Mesothelial cell of epicardium (in vitro differentiated cells): ENCODE results near the gene COL27A1. TPM values are rescaled to one million over a fixed set of nuclear protein-coding genes. Genes with fewer than 3 reads are reported as not detected.

ENCODE experiments used
- DNase-seq, 2 experiments: peaks; one replicate each; pipeline ENCODE4 v3.0.0; 2021; ENCODE audit warnings: low spot score in 2 of 2; ENCODE audit not compliant: unreplicated experiment in 2 of 2
- H3K27ac Mint-ChIP-seq: 2 replicates; pipeline ENCODE4 v1.8.0; 2021; ENCODE audit warnings: mixed read lengths
- H3K27me3 Mint-ChIP-seq: 2 replicates; pipeline ENCODE4 v1.8.0; 2021; ENCODE audit warnings: low read depth, mixed read lengths
- H3K36me3 Mint-ChIP-seq: 2 replicates; pipeline ENCODE4 v1.8.0; 2021; ENCODE audit warnings: mixed read lengths
- H3K4me1 Mint-ChIP-seq: 2 replicates; pipeline ENCODE4 v1.8.0; 2021; ENCODE audit warnings: mixed read lengths
- H3K4me3 Mint-ChIP-seq: 2 replicates; pipeline ENCODE4 v1.8.0; 2021; ENCODE audit warnings: mild to moderate bottlenecking, moderate library complexity, mixed read lengths
- H3K9me3 Mint-ChIP-seq: 2 replicates; pipeline ENCODE4 v1.8.0; 2021; ENCODE audit warnings: mixed read lengths
- CTCF ChIP-seq: fragments of 200-600 bp; sonication (generic); IDR thresholded peaks from one replicate; pipeline ENCODE4 v1.5.0; 2021; ENCODE audit warnings: antibody characterized with exemption; ENCODE audit not compliant: unreplicated experiment
- total RNA-seq: library from RNA; stranded (reverse); gene quantifications from 3 replicates; pipeline ENCODE4 v1.2.1, GENCODE V29; 2021

The COL27A1 gene
- total RNA-seq, 1 donor from 2014 or later = 138 TPM

- no peak for DNase-seq
- Mint-ChIP-seq H3K4me1 (peaks cover 33% of the 10 kb centered on the region), H3K4me3 (no peak overlapping the region), H3K36me3 (peaks cover 15% of the 10 kb centered on the region), H3K27ac (peak overlapping the region; percentile 48), H3K27me3 (no peaks in the 10 kb centered on the region), H3K9me3 (no peaks in the 10 kb centered on the region)
- no peak for TF ChIP-seq CTCF
Measured at GRCh38 chr9:114238472-114238871, 83.1 kb downstream of the COL27A1 start.

GRCh38 chr9:114238891-114239875 is 83.8 kb downstream of the COL27A1 start:
- DNase-seq = no peak
- H3K27ac Mint-ChIP-seq = peak overlapping the region; percentile 37
- H3K27me3 Mint-ChIP-seq = no peaks in the 10 kb centered on the region
- no peak overlapping the region for H3K4me3 Mint-ChIP-seq
- no peaks in the 10 kb centered on the region for H3K9me3 Mint-ChIP-seq
- peaks cover 28% of the 10 kb centered on the region for H3K4me1 Mint-ChIP-seq
- H3K36me3 Mint-ChIP-seq = peaks cover 17% of the 10 kb centered on the region
- TF ChIP-seq CTCF = no peak

GRCh38 chr9:114240216-114240615 is 84.9 kb downstream of the COL27A1 start:
- Mint-ChIP-seq H3K27me3 (no peaks in the 10 kb centered on the region), H3K9me3 (no peaks in the 10 kb centered on the region), H3K36me3 (peaks cover 17% of the 10 kb centered on the region), H3K4me1 (peaks cover 20% of the 10 kb centered on the region), H3K4me3 (no peak overlapping the region), H3K27ac (no peak overlapping the region)
- no peak for TF ChIP-seq CTCF
- DNase-seq = no peak

GRCh38 chr9:114240647-114241558 is 85.6 kb downstream of the COL27A1 start:
- Mint-ChIP-seq H3K4me1 (peaks cover 14% of the 10 kb centered on the region), H3K27ac (peak overlapping the region; percentile 30), H3K4me3 (no peak overlapping the region), H3K9me3 (no peaks in the 10 kb centered on the region), H3K27me3 (no peaks in the 10 kb centered on the region), H3K36me3 (peaks cover 17% of the 10 kb centered on the region)
- no peak for DNase-seq
- TF ChIP-seq CTCF = no peak

GRCh38 chr9:114242837-114243236 is 87.5 kb downstream of the COL27A1 start:
- Mint-ChIP-seq H3K36me3 (peaks cover 18% of the 10 kb centered on the region), H3K27me3 (no peaks in the 10 kb centered on the region), H3K9me3 (no peaks in the 10 kb centered on the region), H3K4me1 (peaks cover 9% of the 10 kb centered on the region), H3K4me3 (no peak overlapping the region), H3K27ac (no peak overlapping the region)
- DNase-seq = no peak
- TF ChIP-seq CTCF = no peak
